GM19193 (cell line): ENCODE results near the gene EP400.

Experiments
- POLR2A ChIP-seq: IDR thresholded peaks from 4 replicates; pipeline ENCODE4 v1.6.1; 2011; ENCODE audit not compliant: insufficient read depth, insufficient read length; ENCODE audit errors: extremely low read depth

The EP400 gene

DNA sequence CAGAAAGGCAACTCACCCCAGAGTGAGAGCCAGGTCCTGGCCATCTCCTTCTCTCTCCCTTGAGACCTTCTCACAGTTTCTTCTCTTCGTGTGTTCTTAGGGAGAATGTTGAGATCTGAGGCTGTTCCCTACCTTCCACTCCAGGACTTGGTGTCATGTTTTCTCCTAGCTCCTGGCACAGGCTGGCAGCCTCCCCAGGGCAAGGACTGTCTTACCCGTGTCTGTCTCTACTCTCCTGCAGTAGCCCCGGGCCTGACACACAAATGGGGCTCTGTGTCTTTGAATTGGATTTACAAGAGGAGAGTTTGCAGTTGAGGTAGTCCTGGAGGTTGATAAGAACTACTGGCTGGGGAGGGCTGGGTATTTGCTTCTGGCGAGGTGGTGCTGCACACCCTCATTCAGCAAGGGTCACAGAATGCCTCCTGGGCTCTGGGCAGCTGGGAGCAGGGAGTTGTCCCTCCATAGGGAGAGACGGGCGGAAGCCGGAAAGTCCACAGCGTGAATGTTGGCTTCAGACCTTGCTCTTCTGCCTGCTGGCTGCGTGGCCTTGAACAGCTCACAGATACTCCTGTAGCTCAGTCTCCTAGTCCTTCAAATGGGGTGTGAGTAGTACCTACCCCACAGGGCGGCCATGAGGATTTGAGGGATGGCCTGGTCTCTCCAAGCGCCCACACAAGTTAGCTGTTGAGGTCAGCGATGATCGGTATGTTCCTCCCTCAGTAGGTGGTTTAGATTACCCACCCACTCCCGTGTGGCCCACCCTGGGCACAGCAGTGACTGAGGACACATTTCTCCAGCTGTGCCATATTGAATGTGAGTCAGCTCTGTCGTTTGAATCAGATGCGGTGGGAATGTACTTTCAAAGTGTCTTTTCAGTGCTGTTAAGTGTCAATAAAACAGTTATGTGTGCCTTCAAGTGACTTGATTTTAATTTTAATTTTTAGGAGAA lies 10.2 kb downstream of the EP400 start:
- TF ChIP-seq POLR2A, result no peak

- TF ChIP-seq POLR2A, result no peak
Measured at GRCh38 chr12:131962069-131962468, 12.3 kb downstream of the EP400 start.

DNA sequence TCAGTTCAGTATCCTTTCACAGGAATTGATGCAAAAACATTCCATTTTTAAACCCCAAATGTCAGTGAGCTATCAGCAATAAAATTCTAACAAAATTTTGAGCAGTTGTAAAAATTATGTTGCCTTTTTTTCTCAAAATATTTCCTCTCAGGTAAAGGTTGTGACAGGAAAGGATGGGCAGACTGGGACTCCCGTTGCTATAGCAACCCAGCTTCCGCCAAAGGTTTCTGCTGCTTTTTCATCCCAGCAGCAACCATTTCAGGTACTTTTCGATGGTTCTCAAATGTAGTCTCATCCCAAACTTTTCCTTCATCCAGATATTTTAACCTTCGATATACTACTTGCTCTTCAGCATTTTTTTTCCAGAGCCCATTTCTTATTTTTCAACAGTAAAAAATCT lies 13.6 kb downstream of the EP400 start:
- no peak for TF ChIP-seq POLR2A

- TF ChIP-seq POLR2A, result no peak
Measured at GRCh38 chr12:131965073-131965472, 15.3 kb downstream of the EP400 start.

DNA sequence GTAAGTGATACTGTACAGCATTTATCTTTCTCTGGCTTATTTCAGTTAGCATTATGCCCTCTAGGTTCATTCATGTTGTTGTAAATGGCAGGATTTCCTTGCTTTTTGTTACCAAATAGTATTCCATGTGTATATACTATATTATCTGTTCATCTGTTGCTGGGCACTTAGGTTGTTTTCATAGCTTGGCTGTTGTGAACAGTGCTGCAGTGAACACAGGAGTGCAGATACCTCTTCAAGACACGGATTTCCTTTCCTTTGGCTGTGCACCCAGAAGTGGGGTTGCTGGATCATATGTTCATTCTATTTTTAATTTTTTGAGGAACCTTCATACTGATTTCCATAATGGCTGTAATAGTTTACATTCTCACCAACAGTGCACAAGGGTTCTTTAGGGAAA lies 21.5 kb downstream of the EP400 start:
- no peak for TF ChIP-seq POLR2A

GRCh38 chr12:131975228-131975627 lies 25.5 kb downstream of the EP400 start:
- no peak for TF ChIP-seq POLR2A

- TF ChIP-seq POLR2A, result no peak
Measured at GRCh38 chr12:131979606-131980005, 29.9 kb downstream of the EP400 start.

DNA sequence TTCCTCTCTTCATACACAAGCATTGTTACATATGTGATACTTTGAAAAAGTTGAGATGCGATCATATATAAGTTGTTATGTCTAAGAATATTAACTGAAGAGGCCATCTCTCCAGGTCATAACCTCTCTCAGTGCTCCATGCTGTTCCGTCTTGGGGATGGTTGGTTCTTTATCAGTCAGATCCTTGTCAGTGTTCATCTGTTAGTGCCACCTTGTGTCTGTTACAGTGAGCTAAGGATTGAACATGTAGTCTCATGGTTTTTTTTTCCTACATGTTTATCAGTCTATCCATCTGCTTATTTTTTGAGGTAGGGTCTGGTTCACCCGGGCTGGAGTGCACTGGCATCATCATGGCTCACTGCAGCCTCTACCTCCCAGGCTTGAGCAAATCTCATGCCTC lies 30.5 kb downstream of the EP400 start:
- TF ChIP-seq POLR2A, result no peak

DNA sequence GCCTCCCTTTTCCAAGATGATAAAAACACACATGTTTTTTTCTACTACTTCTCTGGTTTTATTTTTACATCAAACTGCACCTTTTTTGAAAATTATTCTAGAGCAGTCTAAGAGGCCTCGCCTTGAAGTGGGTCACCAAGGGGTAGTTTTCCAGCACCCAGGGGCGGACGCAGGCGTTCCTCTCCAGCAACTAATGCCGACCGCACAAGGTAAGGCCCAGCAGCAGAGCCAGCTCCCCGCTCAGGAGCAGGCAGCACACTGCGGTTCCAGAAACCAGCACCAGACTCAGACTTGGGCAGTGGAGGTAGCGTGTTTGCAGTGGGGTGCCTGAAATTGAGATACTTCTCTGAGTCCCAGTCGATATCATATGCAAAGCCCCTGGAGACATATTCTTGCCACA lies 31.6 kb downstream of the EP400 start:
- TF ChIP-seq POLR2A, result no peak

GRCh38 chr12:131982041-131982440 lies 32.3 kb downstream of the EP400 start:
- no peak for TF ChIP-seq POLR2A

DNA sequence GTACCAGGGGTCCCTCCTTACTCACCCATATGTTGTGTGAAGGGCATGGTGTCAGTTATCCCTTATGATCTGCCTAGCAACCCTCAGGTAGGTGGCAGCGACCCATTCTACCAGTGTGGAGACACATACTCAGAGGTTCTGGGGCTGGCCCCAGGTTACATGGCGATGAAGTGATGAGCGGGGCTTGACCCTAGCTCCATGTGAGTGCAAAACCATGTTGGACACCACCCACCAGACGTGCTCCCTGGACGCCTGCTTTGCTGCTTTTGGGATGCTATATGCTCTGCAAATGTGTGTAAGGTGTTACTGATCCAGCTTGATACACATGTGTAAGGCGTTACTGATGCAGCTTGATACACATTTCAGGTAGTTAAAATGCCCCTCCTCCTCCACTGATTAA lies 33.3 kb downstream of the EP400 start:
- TF ChIP-seq POLR2A, result no peak

GRCh38 chr12:131983554-131983953 lies 33.8 kb downstream of the EP400 start:
- TF ChIP-seq POLR2A, result no peak

DNA sequence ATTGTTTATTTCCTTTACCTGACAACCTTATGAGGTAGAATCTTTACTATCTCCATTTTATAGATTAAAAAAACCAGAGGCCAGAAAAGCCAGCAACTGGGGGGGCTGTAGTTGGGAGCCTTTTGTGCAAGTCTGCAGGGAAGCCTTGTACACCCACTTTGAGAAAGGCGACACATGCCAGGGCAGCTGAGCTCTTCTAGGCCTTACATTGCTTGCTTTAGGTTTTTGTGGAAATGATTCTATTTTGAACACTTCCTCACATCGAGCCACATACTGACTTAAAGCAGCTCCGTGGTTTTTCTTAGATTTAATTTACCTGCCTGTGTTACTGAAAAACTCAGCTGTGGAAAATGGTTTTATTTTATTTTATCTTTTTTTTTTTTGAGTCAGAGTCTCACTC lies 34.6 kb downstream of the EP400 start:
- TF ChIP-seq POLR2A, result no peak

- no peak for TF ChIP-seq POLR2A
Measured at GRCh38 chr12:131986361-131986760, 36.6 kb downstream of the EP400 start.

GRCh38 chr12:131986910-131987309 lies 37.2 kb downstream of the EP400 start:
- no peak for TF ChIP-seq POLR2A

- no peak for TF ChIP-seq POLR2A
Measured at GRCh38 chr12:131987552-131987951, 37.8 kb downstream of the EP400 start.
